Stomach (tissue), 19 donors: Measurements from ENCODE around the gene SLC7A6OS. TPM values are rescaled to one million over a fixed set of nuclear protein-coding genes. Genes with fewer than 3 reads are reported as not detected.

ENCODE experiments used
- DNase-seq, 2 donors: peaks; one replicate each; pipeline versions ENCODE4 v3.0.0 to v3.0.0-alpha.2; 2013 to 2019
- H3K27ac ChIP-seq, 5 donors: fragments of 200-600 bp in 4 of 5; sonication (generic) in 4 of 5; one replicate each; pipeline ENCODE4 v1.5.1; 2013 to 2019; ENCODE audit warnings: mild to moderate bottlenecking in 1 of 5, moderate library complexity in 1 of 5
- H3K27me3 ChIP-seq, 3 donors: fragments of 200-600 bp; sonication (generic); one replicate each; pipeline ENCODE4 v1.5.1; 2017 to 2019; ENCODE audit warnings: mixed run types in 1 of 3
- H3K36me3 ChIP-seq, 4 donors: fragments of 200-600 bp; sonication (generic); 1 replicate in 3 of 4; 2 replicates in 1 of 4; pipeline ENCODE4 v1.5.1; 2016 to 2019
- H3K4me1 ChIP-seq, 4 donors: fragments of 200-600 bp; sonication (generic); one replicate each; pipeline ENCODE4 v1.5.1; 2016 to 2019
- H3K4me3 ChIP-seq, 4 donors: fragments of 200-600 bp; sonication (generic) in 3 of 4; one replicate each; pipeline ENCODE4 v1.5.1; 2016 to 2019; ENCODE audit warnings: mild to moderate bottlenecking in 1 of 4
- H3K9me3 ChIP-seq, 4 donors: fragments of 200-600 bp; sonication (generic); one replicate each; pipeline ENCODE4 v1.5.1; 2016 to 2019
- EP300 ChIP-seq: sonication (generic); formaldehyde crosslinking; IDR thresholded peaks from one replicate; pipeline ENCODE4 v1.6.1; 2017; ENCODE audit warnings: antibody characterized with exemption
- POLR2A ChIP-seq, 4 donors: fragments of 450-650 bp; IDR thresholded peaks; one replicate each; pipeline ENCODE4 v1.6.1; 2016; ENCODE audit warnings: antibody characterized with exemption in 4 of 4, control low read depth in 2 of 4, mild to moderate bottlenecking in 1 of 4, moderate library complexity in 1 of 4
- POLR2AphosphoS5 ChIP-seq, 3 donors: sonication (generic); formaldehyde crosslinking; IDR thresholded peaks; one replicate each; pipeline ENCODE4 v1.6.1; 2016; ENCODE audit warnings: antibody characterized with exemption in 3 of 3
- WGBS, 5 donors: extraction: QIAGEN DNeasy Blood & Tissue Kit in 3 of 5; methylation state at CpG; one replicate each; pipeline versions ENCODE4 v1.1.5 to v1.1.7; 2013 to 2018; 5-methylcytosine and 5-hydroxymethylcytosine counted together
- intact Hi-C: fragments of 100-400 bp; cut with DNase I; formaldehyde crosslinking; loops from one replicate; pipeline ENCODE4 v1.15.1; 2023; ENCODE audit warnings: low total_unique reads
- long read RNA-seq, 10 donors: transcript quantifications; one replicate each; lab custom pipeline, GENCODE V29; 2026
- polyA plus RNA-seq, 3 donors: library from polyadenylated mRNA; stranded (reverse); fragments of 200-250 nt; gene quantifications; one replicate each; pipeline ENCODE4 v1.2.3, GENCODE V29; 2013
- total RNA-seq, 5 donors: library from RNA; depleted of rRNA; stranded (reverse); fragments of >200 nt; gene quantifications; one replicate each; pipeline versions ENCODE4 v1.1.0 to v1.2.3, GENCODE V29; 2014 to 2016
- TF ChIP-seq, protein P1 (sequence below), 7 experiments: fragments of 450-650 bp in 4 of 7; fragments of 200-600 bp in 3 of 7; sonication (generic) in 3 of 7; IDR thresholded peaks; one replicate each; pipeline ENCODE4 v1.5.1; 2016 to 2019; ENCODE audit warnings: antibody characterized with exemption in 7 of 7, control low read depth in 2 of 7, mild to moderate bottlenecking in 1 of 7
- donor health status: healthy with polysubstance abuse.
- donor health status: Bipolar disorder and iron deficiency.
- donor health status: healthy.

The SLC7A6OS gene
- total RNA-seq (10 to 100 TPM; 12.3 to 41.4 (median 16.7) TPM), polyA plus RNA-seq (1 to 10 TPM; 4.7 to 5.7 (median 5.7) TPM)
- long read RNA-seq, donor 1: 0 reads
- long read RNA-seq, donor 2, full-length matches to known transcripts: 2 of 2 reads
- long read RNA-seq, donor 2, partial matches to known transcripts: 0 of 2 reads
- long read RNA-seq, donor 2, other reads (novel, unspliced or antisense): 0 of 2 reads
- long read RNA-seq, donor 3, full-length matches to known transcripts: 2 of 2 reads
- long read RNA-seq, donor 3, partial matches to known transcripts: 0 of 2 reads
- long read RNA-seq, donor 3, other reads (novel, unspliced or antisense): 0 of 2 reads
- long read RNA-seq, donor 4: 0 reads
- long read RNA-seq, donor 5, full-length matches to known transcripts: 3 of 3 reads
- long read RNA-seq, donor 5, partial matches to known transcripts: 0 of 3 reads
- long read RNA-seq, donor 5, other reads (novel, unspliced or antisense): 0 of 3 reads
- long read RNA-seq, donor 6, full-length matches to known transcripts: 4 of 12 reads
- long read RNA-seq, donor 6, partial matches to known transcripts: 8 of 12 reads
- long read RNA-seq, donor 6, other reads (novel, unspliced or antisense): 0 of 12 reads
- long read RNA-seq, donor 7, full-length matches to known transcripts: 2 of 2 reads
- long read RNA-seq, donor 7, partial matches to known transcripts: 0 of 2 reads
- long read RNA-seq, donor 7, other reads (novel, unspliced or antisense): 0 of 2 reads
- long read RNA-seq, donor 8, full-length matches to known transcripts: 3 of 3 reads
- long read RNA-seq, donor 8, partial matches to known transcripts: 0 of 3 reads
- long read RNA-seq, donor 8, other reads (novel, unspliced or antisense): 0 of 3 reads
- long read RNA-seq, donor 9, full-length matches to known transcripts: 3 of 3 reads
- long read RNA-seq, donor 9, partial matches to known transcripts: 0 of 3 reads
- long read RNA-seq, donor 9, other reads (novel, unspliced or antisense): 0 of 3 reads
- long read RNA-seq, donor 10, partial matches to known transcripts: 0 of 1 reads
- long read RNA-seq, donor 10, other reads (novel, unspliced or antisense): 0 of 1 reads

DNA sequence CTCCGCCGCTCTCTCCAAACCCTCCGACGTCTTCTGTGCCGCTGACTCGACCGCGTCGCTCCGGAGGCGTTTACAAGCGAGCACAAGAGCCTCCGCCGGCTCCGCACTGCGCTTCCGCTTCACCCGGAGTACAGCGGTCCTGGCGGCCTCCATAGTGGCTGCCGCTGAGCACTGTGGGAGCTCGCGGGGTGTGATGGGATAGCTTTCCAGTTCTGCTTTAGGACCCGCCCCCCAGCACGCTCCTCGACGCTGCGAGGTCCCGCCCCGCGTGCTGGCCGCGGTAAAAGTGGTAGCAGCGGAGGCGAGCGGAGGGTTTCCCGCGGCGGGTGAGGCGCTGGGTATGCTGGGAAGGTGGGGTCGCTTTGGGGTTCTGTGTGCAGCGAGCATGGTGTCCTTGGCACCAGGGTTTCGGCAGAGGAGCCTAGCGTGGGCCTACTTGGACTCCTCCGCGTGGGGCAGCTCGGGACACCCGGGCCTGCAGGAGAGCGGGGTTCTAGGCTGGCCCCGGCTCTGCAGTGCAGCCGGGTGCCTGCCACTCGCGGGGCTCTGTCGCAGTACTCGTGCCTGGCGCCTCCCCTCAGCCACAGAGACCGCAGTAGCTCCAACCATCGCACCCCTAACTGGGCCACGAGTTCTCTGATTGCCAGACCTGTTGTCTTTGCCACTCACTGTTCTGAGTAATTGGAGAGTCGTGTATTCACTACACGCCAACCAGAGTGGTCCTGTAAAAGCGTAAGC lies at the start of gene SLC7A6OS, which contains the start of gene PRMT7:
SLC7A6OS (minus strand) TSS at position 173 of the 738 bp plus-strand sequence; CDS start at position 153, 20 bp downstream.
PRMT7 (plus strand) TSS at position 246 of the 738 bp plus-strand sequence. CDS start 4,961 bp downstream, outside the sequence.
- intact Hi-C loops: no loop called here
- 0 to 1% (median 1%) methylated on average over 14 to 62 of the region's 62 CpGs for WGBS, 5 donors
- peak; percentile 90 to 98 for DNase-seq

DNA sequence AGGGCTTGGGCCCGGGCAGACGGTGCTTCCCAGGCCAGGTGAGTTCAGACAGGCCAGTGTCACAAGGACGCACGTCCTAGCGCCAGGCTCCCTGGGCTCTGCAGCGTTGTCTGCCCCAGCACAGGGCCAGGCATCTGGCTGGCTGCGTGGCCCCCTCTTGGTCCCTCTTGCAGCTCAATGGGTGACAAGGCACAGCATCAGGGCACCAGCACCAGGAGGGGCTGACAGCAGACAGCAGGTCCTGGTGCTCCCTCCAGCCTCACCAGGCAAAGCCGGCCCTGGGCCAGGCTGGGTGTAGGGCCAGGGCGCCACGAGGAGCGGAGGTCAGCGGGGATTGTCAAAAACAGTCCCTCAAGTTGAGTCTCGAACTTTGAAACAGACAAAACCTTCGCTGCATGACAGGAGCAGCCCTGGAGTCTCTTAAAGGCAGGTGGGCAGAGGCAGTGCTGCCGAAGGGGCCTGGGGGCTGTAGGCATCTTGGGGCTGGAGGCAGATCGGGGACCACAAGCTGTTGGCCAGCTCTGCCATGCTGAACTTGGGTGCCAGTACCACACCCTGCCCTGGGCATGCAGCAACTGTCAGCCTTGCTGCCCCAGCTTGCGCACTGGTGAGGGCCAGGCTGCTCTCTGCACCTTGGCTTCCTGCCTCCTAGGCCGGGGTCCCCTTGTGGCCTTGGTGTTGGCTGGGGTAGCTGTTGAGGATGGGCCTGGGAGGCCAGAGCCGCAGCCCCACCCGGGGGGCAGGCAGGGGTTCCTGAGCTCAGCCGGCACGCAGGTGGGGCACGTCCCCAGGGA lies 48.8 kb upstream of the SLC7A6OS start:
- WGBS, 5 donors: 82 to 90% (median 85%) methylated on average over 18 to 23 of the region's 23 CpGs
- peaks cover 39 to 87% (median 74%) of the 10 kb centered on the region in 4 donors for H3K36me3 ChIP-seq
- intact Hi-C loops: no loop called here

More for the DNA sequence above, at the start of gene SLC7A6OS, which contains the start of gene PRMT7:
- H3K27ac ChIP-seq: peak within 1 kb of the TSS; percentile 81 to 95 (median 88)
- H3K36me3 ChIP-seq: peaks cover 14 to 57% (median 51%) of the 10 kb centered on the region in 4 donors
- H3K4me1 ChIP-seq: peaks cover 24 to 59% (median 41%) of the 10 kb centered on the region in 4 donors
- no peaks in the 10 kb centered on the region for H3K27me3 ChIP-seq
- peak within 1 kb of the TSS; percentile 66 to 99 (median 92) for H3K4me3 ChIP-seq
- H3K9me3 ChIP-seq: no peaks in the 10 kb centered on the region
- TF ChIP-seq POLR2A (IDR thresholded peaks at IDR 0.05) (no peak), POLR2AphosphoS5 (IDR thresholded peaks at IDR 0.05) (peak; percentile 89 to 95 (median 95)), EP300 (no peak)
- TF ChIP-seq, protein P1, sequence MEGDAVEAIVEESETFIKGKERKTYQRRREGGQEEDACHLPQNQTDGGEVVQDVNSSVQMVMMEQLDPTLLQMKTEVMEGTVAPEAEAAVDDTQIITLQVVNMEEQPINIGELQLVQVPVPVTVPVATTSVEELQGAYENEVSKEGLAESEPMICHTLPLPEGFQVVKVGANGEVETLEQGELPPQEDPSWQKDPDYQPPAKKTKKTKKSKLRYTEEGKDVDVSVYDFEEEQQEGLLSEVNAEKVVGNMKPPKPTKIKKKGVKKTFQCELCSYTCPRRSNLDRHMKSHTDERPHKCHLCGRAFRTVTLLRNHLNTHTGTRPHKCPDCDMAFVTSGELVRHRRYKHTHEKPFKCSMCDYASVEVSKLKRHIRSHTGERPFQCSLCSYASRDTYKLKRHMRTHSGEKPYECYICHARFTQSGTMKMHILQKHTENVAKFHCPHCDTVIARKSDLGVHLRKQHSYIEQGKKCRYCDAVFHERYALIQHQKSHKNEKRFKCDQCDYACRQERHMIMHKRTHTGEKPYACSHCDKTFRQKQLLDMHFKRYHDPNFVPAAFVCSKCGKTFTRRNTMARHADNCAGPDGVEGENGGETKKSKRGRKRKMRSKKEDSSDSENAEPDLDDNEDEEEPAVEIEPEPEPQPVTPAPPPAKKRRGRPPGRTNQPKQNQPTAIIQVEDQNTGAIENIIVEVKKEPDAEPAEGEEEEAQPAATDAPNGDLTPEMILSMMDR (IDR thresholded peaks at IDR 0.05): peak in 1 of 7 experiments; percentile 74

DNA sequence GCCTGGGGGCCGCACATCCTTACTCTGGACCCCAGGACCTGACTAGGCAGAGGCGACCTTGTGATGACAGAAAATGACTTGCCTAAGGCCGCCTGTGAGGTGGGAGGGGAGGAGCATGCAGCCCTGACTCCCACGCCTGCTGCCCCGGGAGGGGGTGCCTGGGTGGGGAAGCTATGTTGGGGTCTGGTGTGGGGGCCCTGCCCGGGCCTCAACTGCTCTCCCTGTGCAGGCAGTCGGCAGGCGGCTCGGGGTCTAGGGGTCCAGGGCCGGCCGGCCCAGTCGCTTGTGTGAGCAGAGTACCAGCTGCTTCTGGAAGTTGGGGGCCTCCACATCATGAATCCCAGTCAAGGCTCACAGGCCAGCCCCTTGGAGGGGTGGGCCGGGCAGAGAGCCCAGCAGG lies 48.2 kb upstream of the SLC7A6OS start:
- peaks cover 0 to 6% (median 0%) of the 10 kb centered on the region in 3 donors for H3K27me3 ChIP-seq
- no peak for DNase-seq
- H3K4me3 ChIP-seq: no peak overlapping the region
- H3K27ac ChIP-seq: no peak overlapping the region
- WGBS, 5 donors: 86 to 93% (median 90%) methylated on average over 11 to 13 of the region's 13 CpGs
- peaks cover 0 to 22% (median 17%) of the 10 kb centered on the region in 4 donors for H3K4me1 ChIP-seq
- TF ChIP-seq POLR2AphosphoS5 (IDR thresholded peaks at IDR 0.05) (no peak), EP300 (no peak), POLR2A (IDR thresholded peaks at IDR 0.05) (no peak)
- TF ChIP-seq, protein P1 (IDR thresholded peaks at IDR 0.05): no peak
- intact Hi-C loops: no loop called here
- H3K9me3 ChIP-seq: no peaks in the 10 kb centered on the region
- peaks cover 44 to 89% (median 78%) of the 10 kb centered on the region in 4 donors for H3K36me3 ChIP-seq

More for the DNA sequence above, 48.8 kb upstream of the SLC7A6OS start:
- Histone ChIP-seq H3K4me3 (no peak overlapping the region), H3K9me3 (no peaks in the 10 kb centered on the region), H3K27ac (no peak overlapping the region), H3K4me1 (peaks cover 0 to 22% (median 17%) of the 10 kb centered on the region in 4 donors), H3K27me3 (peaks cover 0 to 11% (median 0%) of the 10 kb centered on the region in 3 donors)
- TF ChIP-seq, protein P1 (IDR thresholded peaks at IDR 0.05): no peak
- TF ChIP-seq EP300 (no peak), POLR2AphosphoS5 (IDR thresholded peaks at IDR 0.05) (no peak), POLR2A (IDR thresholded peaks at IDR 0.05) (no peak)
- no peak for DNase-seq
